GM03348 (cell line): Measurements from ENCODE around the gene LRRC71.
A peak's percentile ranks its signal among the peaks of the same experiment; 100 is the strongest.

ENCODE experiments used
- DNase-seq: peaks from one replicate; pipeline ENCODE4 v3.0.0; 2012; ENCODE audit warnings: low spot score

LRRC71 gene

DNA sequence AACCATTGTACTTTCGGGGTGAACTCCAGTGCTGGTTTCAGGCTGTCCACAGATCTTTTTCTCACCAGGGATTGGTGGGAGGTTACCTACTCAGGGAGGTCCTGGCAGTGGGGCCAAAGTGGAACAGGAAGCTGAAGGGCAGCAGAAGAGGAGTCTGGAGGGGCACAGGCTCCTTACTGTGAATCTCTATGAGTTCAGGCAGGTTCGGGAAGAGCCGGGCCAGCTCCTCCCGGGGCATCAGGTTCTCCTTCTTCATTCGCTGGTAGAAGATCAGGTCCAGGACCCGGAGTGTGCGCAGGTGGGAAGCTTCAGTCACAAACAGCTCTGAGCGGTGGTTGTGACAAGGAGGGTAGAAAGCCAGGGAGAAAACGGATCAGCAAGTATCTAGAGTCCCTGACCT is 26.7 kb downstream of the LRRC71 start:
- no peak for DNase-seq

DNA sequence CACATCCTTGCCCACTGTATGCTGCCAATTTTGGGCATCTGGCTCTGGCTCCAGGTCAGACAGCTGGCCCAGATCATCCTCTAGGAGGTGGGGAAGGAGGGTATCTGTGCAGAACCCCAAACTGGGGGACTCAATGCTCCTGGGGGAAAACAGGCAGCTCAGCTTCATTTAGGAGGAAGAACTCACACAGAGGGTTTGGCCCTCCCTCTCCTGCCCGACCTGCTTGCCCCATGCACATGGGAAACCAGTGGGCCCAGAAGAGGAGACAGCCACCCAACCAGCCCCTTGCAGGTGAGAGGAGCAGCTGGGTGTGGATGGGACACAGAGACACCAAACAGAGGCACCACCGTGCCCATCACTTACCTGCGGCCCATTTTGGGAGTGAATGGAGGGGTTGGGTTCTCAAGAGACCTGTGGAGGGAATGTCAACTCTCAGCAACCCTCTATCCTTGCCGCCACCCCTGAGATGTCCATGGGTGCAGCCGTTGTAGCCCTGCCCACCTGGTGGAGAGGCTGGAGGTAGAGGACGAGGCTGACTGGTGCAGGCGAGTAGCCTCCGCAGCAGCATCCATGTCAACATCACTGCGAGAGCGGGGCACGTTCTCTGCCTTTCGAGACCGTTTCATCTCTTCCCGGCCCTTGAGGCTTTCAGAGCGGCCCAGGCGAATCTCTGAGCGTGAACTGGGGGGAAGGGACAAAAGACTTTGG is 27.5 kb downstream of the LRRC71 start:
- DNase-seq: no peak

DNA sequence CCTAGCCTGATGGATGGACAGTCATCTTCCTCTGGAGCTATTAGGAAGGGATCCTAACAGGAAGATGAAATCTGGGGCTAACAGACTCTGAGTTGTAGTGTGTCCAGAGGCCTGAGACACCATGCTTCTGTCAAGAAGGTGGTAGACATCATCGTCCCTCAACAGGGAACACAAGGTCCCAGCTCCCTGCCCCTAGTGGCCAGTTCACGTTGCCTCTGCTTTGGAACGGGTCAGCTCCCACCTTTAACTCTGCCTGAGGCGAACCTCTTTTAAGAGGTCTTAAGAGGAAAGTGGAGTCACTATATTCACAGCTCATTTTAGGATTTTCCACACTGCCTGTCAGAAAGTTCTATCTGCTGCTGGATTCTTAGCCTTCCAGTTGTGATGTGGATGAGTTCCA is 28.3 kb downstream of the LRRC71 start:
- no peak for DNase-seq

DNA sequence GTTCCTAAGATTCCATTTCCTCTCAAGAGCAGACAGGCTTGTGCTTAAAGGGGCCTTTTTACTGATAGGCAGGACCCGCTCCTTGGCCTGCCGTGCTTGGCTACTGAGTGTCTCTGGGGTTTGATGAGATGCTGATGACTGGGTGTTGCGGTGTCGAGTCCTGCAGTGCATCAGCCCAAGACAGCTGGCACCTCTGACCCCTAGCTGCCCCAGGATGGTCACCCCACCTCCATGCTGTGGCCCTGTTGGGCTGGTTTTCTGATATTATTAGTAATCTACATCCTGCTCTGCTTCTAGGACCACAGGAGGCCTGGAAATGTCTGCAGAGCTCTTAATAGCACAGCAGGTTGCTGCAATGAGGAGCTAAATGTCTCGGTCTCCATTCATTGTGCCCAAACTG is 28.7 kb downstream of the LRRC71 start:
- DNase-seq: no peak

DNA sequence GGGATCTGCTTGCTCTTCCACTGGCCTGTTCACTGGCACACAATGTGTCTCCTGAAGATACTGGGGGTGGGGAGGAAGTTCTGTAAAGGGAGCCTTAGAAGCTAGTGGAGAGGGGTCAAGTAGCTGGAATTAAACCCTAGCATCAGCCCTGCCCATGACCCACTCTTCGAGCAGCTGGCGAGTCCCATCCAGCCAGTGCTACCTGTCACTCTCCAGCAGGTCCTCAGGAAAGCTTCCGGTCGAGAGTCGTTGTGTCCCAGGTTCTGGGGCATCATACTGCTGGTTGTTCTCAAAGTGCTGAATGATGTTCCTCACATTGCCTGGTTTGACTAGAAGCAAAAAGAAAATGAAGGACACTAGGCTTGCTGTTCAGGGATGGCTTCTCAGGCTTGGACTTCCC is 30.9 kb downstream of the LRRC71 start:
- no peak for DNase-seq

DNA sequence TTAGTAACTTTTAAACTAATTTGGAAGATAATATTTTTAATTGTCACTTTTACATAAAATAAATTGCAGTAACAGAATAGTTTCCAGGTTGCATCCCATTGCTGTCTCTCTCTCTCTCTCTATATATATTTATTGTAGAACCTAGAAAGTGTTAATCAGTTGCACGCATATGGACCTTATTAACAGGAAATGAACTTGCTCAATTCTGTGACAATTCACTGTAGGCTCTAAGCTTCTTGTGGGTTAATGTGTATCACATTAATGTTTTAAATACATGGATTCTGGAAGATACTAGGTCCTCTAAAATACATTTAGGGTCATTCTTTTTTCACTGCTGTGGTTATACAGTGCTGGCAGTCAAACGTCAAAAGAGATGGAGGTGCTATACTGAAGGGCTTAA is 33.1 kb downstream of the LRRC71 start:
- DNase-seq: no peak

DNA sequence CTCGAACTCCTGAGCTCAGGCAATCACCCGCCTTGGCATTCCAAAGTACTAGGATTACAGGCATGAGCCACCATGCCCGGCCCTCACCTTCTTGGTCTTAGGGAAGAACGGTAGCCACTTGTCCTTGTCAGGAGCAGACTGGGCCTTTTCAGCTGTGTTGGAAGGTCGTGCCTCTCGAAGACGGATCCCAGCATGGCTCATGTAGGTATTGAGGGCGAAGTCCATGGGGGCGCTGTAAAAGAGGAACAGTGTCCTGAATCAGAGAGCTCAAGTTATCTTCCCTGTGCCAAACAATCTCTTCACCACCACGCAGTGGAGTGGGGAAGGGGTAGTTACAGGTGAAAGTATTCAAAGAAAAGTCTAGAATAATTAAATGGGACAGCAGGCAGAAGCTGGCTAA is 35.9 kb downstream of the LRRC71 start:
- DNase-seq: no peak

DNA sequence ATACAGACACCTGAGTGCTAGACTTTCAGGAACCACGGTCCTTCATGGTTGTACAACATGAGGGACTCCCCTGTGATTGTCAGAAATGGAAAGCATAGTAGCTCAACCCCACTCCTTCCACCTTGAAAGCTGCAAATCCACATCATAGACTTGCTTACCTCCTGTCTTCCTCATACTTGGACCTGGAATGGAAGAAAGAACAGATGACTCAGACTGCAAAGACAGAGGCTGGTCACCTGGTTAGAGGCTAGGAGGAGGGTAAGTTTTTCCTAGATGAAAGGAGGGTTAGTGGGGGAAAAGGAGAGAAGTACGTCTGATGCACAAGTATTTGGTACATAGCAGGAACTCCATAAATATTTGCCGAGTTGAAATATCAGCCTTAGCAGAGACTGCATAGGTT is 37.2 kb downstream of the LRRC71 start:
- DNase-seq: no peak

DNA sequence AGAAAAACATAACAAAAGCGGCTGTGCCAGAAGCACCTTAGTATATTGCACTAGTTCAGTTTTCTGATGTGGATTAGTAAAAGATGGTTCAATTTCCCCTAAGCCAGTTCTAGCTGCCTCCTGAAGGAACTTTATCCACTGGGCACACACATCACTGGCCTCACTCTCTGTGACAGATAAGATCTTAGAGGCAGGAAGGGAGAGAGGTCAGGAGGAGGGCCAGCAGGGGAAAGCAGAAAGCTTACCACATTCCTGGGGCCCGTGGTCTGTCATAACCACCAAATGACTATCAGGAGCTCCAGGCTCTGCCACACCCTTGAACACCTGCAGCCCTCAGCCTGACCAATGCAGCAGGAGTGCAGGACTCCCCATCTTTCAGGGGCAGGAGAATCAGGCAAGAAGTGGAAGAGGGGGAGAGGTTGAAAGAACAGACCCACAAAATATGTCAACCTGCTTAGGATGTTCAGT is 37.8 kb downstream of the LRRC71 start:
- no peak for DNase-seq

DNA sequence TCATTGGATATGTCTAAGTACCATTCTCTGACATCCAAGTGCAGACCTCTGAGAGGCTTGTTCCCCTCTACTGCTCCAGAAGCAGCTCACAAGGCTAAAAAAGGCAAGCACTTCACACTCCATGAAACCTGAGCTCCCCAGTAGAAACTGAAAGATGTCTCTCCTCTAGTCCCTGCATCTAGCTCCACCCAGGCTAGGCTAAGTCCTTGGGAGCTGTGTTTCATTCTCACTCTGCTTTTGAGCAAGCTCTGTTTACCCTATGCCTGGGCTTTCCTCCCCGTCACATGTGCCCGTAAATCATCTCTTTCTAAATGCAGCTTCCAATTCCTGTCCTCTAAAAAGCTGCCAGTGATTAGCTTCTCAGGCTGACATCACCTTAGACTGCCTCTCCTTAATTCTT is 39.0 kb downstream of the LRRC71 start:
- DNase-seq: peak; percentile 33

DNA sequence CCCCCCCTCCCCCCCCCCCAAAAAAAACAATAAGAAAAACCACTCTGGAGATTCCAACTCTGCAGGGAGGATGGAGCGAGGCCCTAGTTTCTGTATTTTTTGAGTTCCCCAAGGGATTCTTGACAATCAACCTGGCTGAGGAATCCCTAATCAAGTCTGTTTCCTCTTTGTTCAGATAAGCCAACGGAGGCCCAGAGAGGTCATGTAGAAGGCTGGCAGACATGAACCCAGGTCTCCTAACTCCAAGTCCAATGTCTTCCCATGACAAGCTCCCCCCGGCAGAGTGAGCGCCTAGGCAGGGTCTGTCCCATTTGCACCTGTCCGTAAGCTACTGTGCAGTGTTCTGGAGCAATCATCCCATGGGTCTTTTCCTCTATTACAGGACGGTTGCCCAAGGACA is 39.5 kb downstream of the LRRC71 start:
- no peak for DNase-seq

DNA sequence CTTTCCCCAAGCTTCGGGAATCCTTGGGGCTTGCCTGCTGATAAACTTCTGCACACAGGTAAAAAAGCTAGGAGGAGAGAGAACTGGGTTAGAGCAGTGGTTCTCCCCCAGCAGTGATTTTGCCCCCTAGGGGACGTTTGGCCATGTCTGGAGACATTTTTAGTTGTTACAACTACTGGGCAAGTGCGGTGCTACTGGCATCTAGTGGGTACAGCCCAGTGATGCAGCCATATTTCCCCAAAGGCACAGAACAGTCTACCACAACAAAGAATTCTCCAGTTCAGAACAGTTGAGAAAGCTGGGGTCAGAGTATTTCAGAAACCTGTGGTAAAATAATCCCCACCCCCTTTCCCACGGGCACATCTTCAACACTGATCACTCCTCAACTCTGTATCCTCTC is 41.3 kb downstream of the LRRC71 start:
- no peak for DNase-seq

DNA sequence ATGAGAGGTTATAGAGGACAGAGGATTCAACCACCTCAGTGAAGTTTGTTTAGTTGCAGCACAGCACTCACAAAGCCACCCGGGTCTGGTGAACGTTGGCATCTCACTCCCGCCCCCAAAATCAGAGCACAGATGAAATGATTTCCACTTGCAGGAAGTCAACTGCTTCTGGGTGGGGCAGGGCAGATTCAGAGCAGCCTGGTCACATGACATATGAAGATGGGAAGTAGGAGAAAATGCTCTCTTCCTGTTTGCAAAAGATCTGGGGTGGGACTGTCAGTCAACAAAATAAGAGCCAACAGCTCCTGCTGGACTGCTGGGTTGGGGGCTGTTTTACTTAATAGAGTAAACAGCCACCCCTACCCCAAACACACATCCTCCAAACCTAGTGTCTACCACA is 43.2 kb downstream of the LRRC71 start:
- no peak for DNase-seq

DNA sequence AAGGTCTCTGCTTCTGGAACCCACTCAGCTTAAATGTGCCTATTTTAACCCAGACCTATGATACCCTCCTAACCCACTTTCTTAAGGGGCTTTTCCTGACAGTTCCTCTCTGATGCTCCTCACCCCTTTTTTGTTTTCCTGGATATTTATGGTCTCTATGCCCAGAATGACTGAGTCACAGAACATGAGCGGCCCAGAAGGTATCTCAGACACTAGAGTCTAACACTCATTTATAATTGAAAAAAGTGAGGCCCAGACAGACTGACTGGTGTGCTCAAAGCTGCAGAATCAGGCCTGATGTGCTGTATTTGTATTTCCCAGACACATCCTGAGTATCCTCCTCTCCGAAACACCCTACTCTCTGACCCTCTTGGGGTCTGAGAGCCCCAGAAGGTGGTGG is 44.0 kb downstream of the LRRC71 start:
- DNase-seq: no peak

DNA sequence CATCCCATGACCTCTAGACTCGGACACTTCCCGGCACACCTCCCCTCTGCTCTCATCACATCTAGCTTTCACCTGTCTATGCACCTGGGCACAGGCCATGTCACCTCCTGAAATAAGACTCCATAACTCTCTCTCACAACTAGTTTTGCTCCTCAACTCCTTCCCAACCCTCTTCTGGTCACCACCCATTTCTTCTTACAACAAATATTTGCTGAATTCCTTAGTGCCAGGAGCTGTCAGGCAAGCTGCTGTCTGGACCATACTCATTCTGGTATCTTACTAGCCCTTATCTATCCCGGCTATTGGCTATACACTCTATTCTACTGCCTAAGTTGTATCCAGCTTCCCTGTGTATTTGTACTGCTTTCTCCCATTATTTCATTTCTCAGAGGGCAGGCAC is 49.1 kb downstream of the LRRC71 start:
- DNase-seq: no peak

DNA sequence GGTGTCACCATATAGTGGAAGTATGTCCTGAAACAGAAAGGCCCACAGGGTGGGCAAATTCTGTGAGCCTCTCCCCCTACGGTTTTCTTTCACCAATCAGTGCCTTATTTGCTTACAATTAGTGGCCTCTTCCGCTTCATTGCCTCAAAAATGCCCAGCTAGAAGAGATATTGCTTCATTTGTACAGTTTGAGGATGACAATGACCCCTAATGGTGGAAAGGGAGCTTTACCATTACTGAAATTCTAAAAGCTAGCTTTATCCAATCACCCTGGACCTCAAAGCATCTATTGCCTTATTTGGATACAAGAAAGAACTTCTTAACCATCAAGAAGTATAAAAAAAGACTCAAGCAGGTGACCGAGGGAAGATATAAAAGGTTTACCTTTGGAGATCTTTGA is 49.6 kb downstream of the LRRC71 start:
- no peak for DNase-seq

DNA sequence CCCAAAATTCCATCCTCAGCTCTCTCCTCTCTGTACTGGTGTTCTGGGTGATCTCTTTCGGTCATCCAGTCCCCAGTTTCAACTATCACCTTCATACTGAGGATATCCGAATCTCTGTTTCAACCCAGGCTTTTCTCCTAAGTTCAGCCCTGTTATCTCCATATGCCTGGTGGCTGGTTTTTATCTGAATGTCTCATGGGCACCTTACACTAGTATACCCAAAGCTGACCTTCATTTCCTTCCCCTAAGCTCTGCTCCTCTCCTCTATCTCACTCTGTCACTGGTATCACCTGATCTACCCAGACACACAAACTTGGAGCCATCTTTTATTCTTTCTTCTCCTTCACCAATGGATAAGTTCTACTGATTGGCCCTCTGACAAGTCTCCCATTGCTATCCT is 53.0 kb downstream of the LRRC71 start:
- DNase-seq: no peak

DNA sequence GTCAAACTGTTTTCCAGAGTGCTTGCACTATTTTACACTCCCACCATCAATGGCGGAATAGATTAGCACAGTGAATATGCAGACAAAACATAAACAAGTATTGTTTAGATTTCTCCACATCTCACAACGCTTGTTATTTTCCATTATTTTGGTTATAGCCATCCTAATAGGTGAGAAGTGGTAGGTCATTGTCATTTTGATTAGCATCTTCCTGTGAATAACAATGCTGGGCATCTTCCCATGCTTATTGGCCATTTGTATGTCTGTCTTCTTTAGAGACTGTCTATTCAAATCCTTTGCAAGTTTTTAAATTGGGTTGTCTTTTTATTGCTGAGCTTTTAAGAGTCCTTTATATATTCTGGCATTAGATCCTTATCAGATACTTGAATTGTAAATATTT is 54.7 kb downstream of the LRRC71 start:
- DNase-seq: no peak

DNA sequence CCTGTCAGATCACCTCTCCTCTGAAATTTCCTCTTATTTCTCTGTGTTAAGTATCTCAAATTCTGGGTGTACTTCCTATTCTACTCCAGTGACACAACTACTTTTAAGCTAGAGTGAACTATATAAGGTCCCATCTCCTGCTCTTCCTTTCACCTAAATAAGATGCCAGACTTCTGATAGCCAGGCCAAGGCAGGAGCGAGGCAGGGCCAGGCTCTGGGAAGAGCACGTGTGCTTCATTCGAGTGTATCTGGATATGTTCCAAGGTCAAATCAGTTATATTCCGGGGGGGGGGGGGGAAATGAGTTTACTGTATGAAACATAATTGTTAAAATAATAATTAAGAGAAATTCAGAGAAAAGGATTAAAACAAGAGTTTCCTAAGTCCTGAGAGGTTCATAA is 60.1 kb downstream of the LRRC71 start:
- no peak for DNase-seq
